Measurements from ENCODE around the gene SIAH3. TPM values are rescaled to one million over a fixed set of nuclear protein-coding genes. Genes with fewer than 3 reads are reported as not detected.

SIAH3 gene
- total RNA-seq (1 to 10 TPM; 1.3 to 1.6 TPM), total RNA-seq (0 to 44.4 (median 1.4) reads per million in 172 experiments)
- 0.29 TPM for polyA plus RNA-seq (2013, experiment 1 of 2)
- polyA plus RNA-seq (2013, experiment 2 of 2), result 0.27 TPM

DNA sequence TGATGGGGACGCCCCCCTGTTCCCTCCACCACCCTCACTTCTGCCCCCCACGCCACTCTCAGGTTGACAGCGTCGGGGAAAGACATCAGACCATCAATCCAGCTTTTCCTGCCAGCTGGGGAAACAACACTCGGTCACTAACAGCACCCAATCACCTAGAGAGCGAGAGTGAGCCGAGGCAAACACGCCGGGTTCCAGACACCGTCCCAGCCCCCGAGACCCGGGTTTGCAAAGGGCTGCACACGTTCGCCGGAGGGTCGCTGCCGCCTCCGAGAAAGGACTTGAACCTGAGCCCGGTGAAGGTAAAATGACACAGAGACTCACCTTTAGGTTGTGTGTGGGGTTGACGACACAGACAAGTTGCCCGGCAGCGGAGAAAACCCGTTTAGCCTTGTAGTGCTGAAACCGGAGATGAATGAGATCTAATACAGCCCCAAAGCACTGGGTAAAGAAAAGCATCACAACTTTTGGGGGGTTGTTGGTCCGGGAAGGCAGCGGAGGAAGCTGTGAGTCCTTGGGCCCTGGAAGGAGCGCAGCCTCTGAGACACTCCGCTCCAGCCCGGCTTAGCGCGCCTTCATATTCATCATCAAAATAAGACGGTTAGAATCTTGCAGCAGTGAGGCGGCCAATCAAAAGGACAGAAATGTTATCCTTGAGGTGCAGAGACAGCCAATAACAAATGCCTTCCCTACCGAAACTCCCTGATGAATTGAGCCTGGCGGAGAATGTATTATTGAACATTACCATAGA is at the start of gene SIAH3:
TSS of gene SIAH3 (minus strand) at position 583 of the 751 bp plus-strand sequence. CDS start at position 459, 124 bp downstream.
- H3K27me3 ChIP-seq (ENCODE audit: control insufficient read depth in 1 of 2, insufficient read depth in 2 of 2, low read length in 2 of 2), result no peaks in the 10 kb centered on the region
- peaks cover 44% of the 10 kb centered on the region for H3K4me1 ChIP-seq (ENCODE audit: insufficient read depth, low read length)
- Mint-ChIP-seq H3K4me1 (ENCODE audit: low read depth) (peaks cover 56% of the 10 kb centered on the region), H3K27ac (peak within 1 kb of the TSS; percentile 61), H3K4me3 (peak within 1 kb of the TSS; percentile 85), H3K36me3 (ENCODE audit: low read depth) (no peaks in the 10 kb centered on the region), H3K27me3 (no peaks in the 10 kb centered on the region), H3K9me3 (peaks cover 4% of the 10 kb centered on the region)
- intact Hi-C loops (cut with DNase I, micrococcal nuclease), result no loop called here
- H3K9me3 ChIP-seq (ENCODE audit: control insufficient read depth in 1 of 2, insufficient read depth in 1 of 2, low read length in 2 of 2), result no peaks in the 10 kb centered on the region
- peak; percentile 44 for ATAC-seq (ENCODE audit: poor library complexity)
- CTCF ChIA-PET, result no interaction called here
- POLR2A ChIA-PET, result interaction anchor here (0.9 kb wide), 1 partner anchor 60 kb away, joined by 3 read pairs; no protein-coding TSS in a partner anchor
- DNase-seq, result peak in 12 of 14 experiments; percentile 7 to 55 (median 20)
- no peaks in the 10 kb centered on the region for H3K36me3 ChIP-seq (ENCODE audit: insufficient read depth, low read length)
- no peak within 1 kb of the TSS for H3K27ac ChIP-seq (ENCODE audit: low read depth in 1 of 2, low read length in 2 of 2)
- TF ChIP-seq, protein P1, sequence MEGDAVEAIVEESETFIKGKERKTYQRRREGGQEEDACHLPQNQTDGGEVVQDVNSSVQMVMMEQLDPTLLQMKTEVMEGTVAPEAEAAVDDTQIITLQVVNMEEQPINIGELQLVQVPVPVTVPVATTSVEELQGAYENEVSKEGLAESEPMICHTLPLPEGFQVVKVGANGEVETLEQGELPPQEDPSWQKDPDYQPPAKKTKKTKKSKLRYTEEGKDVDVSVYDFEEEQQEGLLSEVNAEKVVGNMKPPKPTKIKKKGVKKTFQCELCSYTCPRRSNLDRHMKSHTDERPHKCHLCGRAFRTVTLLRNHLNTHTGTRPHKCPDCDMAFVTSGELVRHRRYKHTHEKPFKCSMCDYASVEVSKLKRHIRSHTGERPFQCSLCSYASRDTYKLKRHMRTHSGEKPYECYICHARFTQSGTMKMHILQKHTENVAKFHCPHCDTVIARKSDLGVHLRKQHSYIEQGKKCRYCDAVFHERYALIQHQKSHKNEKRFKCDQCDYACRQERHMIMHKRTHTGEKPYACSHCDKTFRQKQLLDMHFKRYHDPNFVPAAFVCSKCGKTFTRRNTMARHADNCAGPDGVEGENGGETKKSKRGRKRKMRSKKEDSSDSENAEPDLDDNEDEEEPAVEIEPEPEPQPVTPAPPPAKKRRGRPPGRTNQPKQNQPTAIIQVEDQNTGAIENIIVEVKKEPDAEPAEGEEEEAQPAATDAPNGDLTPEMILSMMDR (IDR thresholded peaks at IDR 0.05), result no peak
- peak within 1 kb of the TSS; percentile 58 for H3K4me3 ChIP-seq (ENCODE audit: low read length)

DNA sequence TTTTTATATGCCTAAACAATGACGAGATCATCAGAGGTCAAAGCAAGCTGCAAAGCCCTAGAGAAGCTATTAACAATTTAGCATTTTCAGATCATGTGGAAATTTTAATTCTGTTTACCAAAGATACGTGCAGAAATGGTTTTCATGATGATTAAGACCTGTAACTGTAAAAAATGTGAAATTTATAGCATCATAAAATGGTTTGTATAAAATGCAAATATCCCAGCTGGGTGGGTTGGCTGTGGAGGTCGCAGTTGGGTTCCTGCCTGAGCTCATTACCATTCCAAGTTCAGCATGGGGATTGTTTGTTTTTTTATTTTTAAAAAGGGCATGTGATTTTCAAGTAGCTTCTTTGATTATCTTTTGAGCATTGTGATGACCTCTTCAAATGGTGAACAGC is 47.9 kb upstream of the SIAH3 start:
- TF ChIP-seq, protein P1 (IDR thresholded peaks at IDR 0.05), result no peak
- no peak for DNase-seq
- ATAC-seq (ENCODE audit: poor library complexity), result no peak
- intact Hi-C loops (cut with DNase I, micrococcal nuclease), result no loop called here
- H3K9me3 ChIP-seq (ENCODE audit: control insufficient read depth in 1 of 2, insufficient read depth in 1 of 2, low read length in 2 of 2), result no peaks in the 10 kb centered on the region
- POLR2A ChIA-PET, result no interaction called here
- Mint-ChIP-seq H3K4me1 (ENCODE audit: low read depth) (no peaks in the 10 kb centered on the region), H3K36me3 (ENCODE audit: low read depth) (no peaks in the 10 kb centered on the region), H3K27ac (no peak overlapping the region), H3K9me3 (no peaks in the 10 kb centered on the region), H3K4me3 (no peak overlapping the region), H3K27me3 (peaks cover 5% of the 10 kb centered on the region)
- no peaks in the 10 kb centered on the region for H3K4me1 ChIP-seq (ENCODE audit: insufficient read depth, low read length)
- no peak overlapping the region for H3K4me3 ChIP-seq (ENCODE audit: low read length)
- H3K27me3 ChIP-seq (ENCODE audit: control insufficient read depth in 1 of 2, insufficient read depth in 2 of 2, low read length in 2 of 2), result peaks cover 0 to 6% of the 10 kb centered on the region in 2 experiments
- H3K27ac ChIP-seq (ENCODE audit: low read depth in 1 of 2, low read length in 2 of 2), result no peak overlapping the region
- no peaks in the 10 kb centered on the region for H3K36me3 ChIP-seq (ENCODE audit: insufficient read depth, low read length)
- CTCF ChIA-PET, result no interaction called here

DNA sequence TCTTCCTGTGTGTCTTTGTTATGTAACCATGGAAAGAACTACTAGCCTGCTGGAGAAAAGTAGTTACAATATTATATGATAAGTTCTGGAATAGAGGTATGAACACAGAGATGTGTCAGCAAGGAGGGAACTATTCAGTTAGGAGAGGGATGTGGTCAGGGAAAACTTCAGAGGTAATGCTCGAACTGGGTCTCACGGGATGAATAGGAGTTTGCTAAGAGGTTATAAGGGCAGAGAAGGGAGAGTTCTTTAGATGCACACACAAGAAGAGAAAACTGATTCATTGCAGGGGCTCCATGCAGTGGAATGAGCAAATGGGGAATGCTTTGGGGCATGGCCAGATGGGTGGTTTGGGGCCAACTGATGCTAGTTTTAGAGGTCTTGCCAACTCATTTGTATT is 46.0 kb upstream of the SIAH3 start:
- POLR2A ChIA-PET, result no interaction called here
- Histone ChIP-seq H3K9me3 (ENCODE audit: control insufficient read depth in 1 of 2, insufficient read depth in 1 of 2, low read length in 2 of 2) (no peaks in the 10 kb centered on the region), H3K27me3 (ENCODE audit: control insufficient read depth in 1 of 2, insufficient read depth in 2 of 2, low read length in 2 of 2) (peaks cover 0 to 5% of the 10 kb centered on the region in 2 experiments), H3K27ac (ENCODE audit: low read depth in 1 of 2, low read length in 2 of 2) (no peak overlapping the region), H3K4me3 (ENCODE audit: low read length) (no peak overlapping the region), H3K36me3 (ENCODE audit: insufficient read depth, low read length) (no peaks in the 10 kb centered on the region), H3K4me1 (ENCODE audit: insufficient read depth, low read length) (no peaks in the 10 kb centered on the region)
- no peaks in the 10 kb centered on the region for H3K9me3 Mint-ChIP-seq
- intact Hi-C loops (cut with DNase I, micrococcal nuclease), result no loop called here
- TF ChIP-seq, protein P1 (IDR thresholded peaks at IDR 0.05), result no peak
- no peaks in the 10 kb centered on the region for H3K4me1 Mint-ChIP-seq (ENCODE audit: low read depth)
- no peak overlapping the region for H3K4me3 Mint-ChIP-seq
- H3K27ac Mint-ChIP-seq, result no peak overlapping the region
- CTCF ChIA-PET, result no interaction called here
- DNase-seq (no peak), ATAC-seq (ENCODE audit: poor library complexity) (no peak)
- H3K36me3 Mint-ChIP-seq (ENCODE audit: low read depth), result no peaks in the 10 kb centered on the region
- peaks cover 5% of the 10 kb centered on the region for H3K27me3 Mint-ChIP-seq

Measured in CD4-positive, alpha-beta T cell (primary cell).